Skeletal muscle tissue (tissue), 4 donors: ENCODE results near the gene SNUPN. TPM values are rescaled to one million over a fixed set of nuclear protein-coding genes. Genes with fewer than 3 reads are reported as not detected.

Experiments
- H3K27ac ChIP-seq: one replicate; pipeline ENCODE4 v1.7.0; 2013; ENCODE audit warnings: mild to moderate bottlenecking, low read depth, low read length, inconsistent platforms
- H3K27me3 ChIP-seq, 3 donors: one replicate each; pipeline ENCODE4 v1.7.0; 2013; ENCODE audit warnings: low read length in 3 of 3; ENCODE audit not compliant: control insufficient read depth in 3 of 3, insufficient read depth in 3 of 3
- H3K36me3 ChIP-seq, 3 donors: one replicate each; pipeline ENCODE4 v1.7.0; 2013; ENCODE audit warnings: low read length in 3 of 3; ENCODE audit not compliant: control insufficient read depth in 3 of 3, insufficient read depth in 3 of 3
- H3K4me1 ChIP-seq, 3 donors: one replicate each; pipeline ENCODE4 v1.7.0; 2013; ENCODE audit warnings: low read length in 3 of 3, mild to moderate bottlenecking in 3 of 3; ENCODE audit not compliant: control insufficient read depth in 3 of 3, insufficient read depth in 3 of 3
- H3K4me3 ChIP-seq, 3 donors: one replicate each; pipeline ENCODE4 v1.7.0; 2013; ENCODE audit warnings: low read length in 3 of 3
- H3K9ac ChIP-seq, 3 donors: one replicate each; pipeline ENCODE4 v1.7.0; 2013; ENCODE audit warnings: low read length in 3 of 3, mild to moderate bottlenecking in 3 of 3, moderate library complexity in 2 of 3, low read depth in 1 of 3
- H3K9me3 ChIP-seq, 3 donors: one replicate each; pipeline ENCODE4 v1.7.0; 2013; ENCODE audit warnings: low read length in 3 of 3; ENCODE audit not compliant: control insufficient read depth in 3 of 3
- total RNA-seq: library from RNA; depleted of rRNA; stranded (reverse); fragments of >200 nt; gene quantifications from one replicate; pipeline ENCODE4 v1.2.3, GENCODE V29; 2014
- donor health status: Osteomylitis.

Gene SNUPN
- total RNA-seq, 1 donor from 2014 or later, result 18.3 TPM

DNA sequence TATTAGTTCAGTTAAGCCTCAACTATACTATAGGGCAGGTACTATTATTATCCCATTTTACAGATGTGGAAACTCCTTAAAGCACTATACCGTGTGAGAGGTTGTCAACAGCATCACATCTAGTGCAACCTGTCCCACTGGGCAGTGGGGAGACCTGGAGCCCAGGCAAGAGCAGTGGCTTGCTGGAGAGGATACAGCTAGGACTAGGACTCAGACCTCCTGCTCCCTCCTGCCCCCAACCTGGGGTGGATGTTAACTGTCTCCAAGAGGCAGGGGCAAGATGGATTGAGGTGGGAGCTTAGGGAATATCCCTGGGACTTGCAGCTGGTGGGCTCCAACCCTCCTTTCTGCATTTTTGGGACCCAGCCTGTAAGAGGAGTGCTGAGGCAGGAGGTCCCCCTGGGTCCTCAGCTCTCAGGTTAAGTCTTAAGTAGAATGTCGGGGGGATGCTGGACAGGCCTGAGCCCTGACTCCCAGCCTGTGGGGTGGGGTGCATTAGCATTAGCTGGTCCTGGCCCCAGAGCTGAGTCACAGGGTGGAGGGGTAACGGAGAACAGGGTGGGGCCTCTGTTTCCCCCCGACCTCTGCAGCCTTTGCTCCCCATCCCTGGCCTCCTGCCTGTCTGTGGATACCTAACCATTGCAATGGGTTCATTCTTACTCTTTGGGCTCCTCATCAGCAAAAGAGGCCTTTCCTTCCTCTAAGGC is 28.8 kb upstream of the SNUPN start:
- H3K4me1 ChIP-seq, result peaks cover 58 to 60% (median 59%) of the 10 kb centered on the region in 3 donors
- peaks cover 11 to 23% (median 20%) of the 10 kb centered on the region in 3 donors for H3K36me3 ChIP-seq
- H3K4me3 ChIP-seq, result no peak overlapping the region
- no peak overlapping the region for H3K27ac ChIP-seq
- H3K27me3 ChIP-seq, result no peaks in the 10 kb centered on the region
- no peaks in the 10 kb centered on the region for H3K9me3 ChIP-seq
- H3K9ac ChIP-seq, result no peak overlapping the region

DNA sequence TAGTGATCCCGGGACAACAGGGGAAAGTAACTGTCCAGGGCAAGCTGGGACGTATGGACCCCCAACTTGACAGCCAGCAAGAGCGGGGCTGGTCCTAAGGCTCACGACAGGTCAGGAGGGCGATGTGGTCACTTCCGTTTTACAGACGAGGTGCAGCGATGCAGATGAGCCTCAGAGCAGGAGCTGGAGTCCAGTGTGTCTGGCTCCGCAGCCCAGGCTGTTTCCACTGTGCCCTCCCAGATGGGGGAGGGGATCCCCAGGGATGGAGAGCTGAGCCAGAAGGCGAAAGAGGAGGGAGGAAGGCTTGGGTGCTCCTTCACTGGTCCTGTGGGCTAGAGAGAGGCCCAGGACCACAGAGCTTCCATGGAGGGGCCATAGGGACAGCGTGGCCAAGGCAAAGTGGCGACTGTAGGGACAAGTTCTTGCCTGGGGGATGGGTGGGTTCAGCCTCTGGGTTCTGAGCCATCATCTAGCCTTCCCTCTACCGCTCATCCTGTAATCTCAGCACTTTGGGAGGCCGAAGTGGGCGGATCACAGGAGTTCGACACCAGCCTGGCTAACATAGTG is 27.9 kb upstream of the SNUPN start:
- Histone ChIP-seq H3K9ac (peak overlapping the region in 2 of 3 donors; percentile 61 to 64), H3K4me1 (peaks cover 57 to 62% (median 58%) of the 10 kb centered on the region in 3 donors), H3K9me3 (no peaks in the 10 kb centered on the region), H3K27me3 (no peaks in the 10 kb centered on the region), H3K4me3 (peak overlapping the region in 1 of 3 donors; percentile 48), H3K36me3 (peaks cover 11 to 23% (median 20%) of the 10 kb centered on the region in 3 donors), H3K27ac (no peak overlapping the region)

DNA sequence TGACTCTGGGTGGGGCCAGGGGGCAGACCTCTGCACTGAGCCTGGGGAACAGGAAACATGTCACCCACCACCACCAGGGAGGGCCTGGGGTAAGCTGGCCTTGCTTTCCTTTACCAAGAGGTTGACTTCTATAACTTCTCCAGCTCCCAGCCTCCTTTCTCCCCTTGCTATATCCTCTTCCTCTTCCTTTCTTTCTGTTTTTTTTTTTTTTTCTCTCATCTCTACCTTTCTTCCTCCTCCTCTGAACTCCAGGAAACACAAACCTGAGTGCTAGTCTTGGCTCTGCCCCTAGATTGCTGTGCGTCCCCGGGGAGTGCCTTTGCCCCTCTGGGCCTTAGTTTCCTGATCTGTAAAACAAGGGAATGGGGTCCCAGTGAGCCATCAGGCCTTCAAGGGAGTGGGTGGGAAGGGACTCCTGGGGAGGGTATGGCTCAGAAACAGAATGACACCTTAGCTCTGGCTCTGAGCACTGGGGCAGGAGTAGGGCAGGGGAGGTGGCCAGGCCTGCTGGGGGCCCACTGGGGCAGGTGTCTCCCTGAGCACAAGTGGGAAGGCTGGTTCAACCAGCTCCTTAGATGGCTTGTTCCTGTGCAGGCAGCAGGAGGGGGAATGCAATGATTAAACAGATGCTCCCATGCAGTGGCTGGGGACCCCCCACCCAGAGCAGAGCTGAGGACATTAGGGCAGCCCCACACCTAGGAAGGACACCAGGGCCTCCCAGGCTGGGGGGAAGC is 26.5 kb upstream of the SNUPN start:
- H3K9ac ChIP-seq, result peak overlapping the region in 2 of 3 donors; percentile 45 to 60
- H3K9me3 ChIP-seq, result no peaks in the 10 kb centered on the region
- peak overlapping the region; percentile 46 to 90 (median 61) for H3K4me3 ChIP-seq
- H3K27me3 ChIP-seq, result peaks cover 0 to 5% (median 0%) of the 10 kb centered on the region in 3 donors
- H3K4me1 ChIP-seq, result peaks cover 60 to 72% (median 67%) of the 10 kb centered on the region in 3 donors
- H3K36me3 ChIP-seq, result peaks cover 6 to 14% (median 11%) of the 10 kb centered on the region in 3 donors
- peak overlapping the region; percentile 47 for H3K27ac ChIP-seq

DNA sequence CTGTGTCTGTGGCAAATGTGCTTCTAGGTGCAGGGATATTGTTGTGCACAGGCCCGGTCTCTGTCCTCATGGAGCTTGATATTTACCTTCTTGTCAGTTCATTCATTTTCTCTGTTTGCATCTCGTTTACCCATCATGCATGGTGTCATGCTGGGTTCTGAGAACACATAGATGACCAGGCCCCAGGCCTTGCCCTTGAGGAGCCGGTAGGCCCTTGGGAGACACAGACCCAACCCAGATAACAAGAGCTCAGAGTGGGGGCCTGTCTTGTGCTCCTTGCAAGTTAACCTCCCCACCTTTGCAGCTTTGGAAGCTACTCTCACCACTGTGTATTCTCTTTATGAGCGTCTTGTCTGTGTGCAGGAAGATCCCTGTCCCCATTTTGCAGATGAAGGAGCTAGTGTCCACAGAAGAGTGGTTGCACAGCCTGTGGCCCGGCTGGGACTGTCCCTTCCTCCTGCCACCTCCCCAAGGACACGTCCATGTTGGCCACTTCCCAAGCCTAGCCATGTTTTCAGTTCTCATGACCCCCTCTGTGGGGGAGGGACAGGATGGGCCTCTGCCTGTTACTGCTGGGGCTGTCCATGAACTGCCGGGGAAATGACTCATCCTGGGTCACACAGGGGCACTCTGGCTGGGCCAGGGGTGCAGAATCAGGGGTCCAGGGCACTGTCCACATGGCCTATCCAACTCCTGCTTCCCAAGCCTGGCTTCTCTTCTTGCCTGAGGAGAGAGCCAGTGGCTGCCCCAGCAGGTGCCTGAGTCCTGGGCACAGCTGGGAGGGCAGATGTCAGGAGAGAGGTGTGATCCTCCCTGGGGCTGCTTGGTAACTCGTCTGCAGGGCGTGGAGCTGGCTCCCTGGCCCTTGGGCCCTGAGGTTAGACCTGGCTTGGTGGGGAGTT is 25.6 kb upstream of the SNUPN start:
- H3K9ac ChIP-seq, result peak overlapping the region in 2 of 3 donors; percentile 45 to 60

DNA sequence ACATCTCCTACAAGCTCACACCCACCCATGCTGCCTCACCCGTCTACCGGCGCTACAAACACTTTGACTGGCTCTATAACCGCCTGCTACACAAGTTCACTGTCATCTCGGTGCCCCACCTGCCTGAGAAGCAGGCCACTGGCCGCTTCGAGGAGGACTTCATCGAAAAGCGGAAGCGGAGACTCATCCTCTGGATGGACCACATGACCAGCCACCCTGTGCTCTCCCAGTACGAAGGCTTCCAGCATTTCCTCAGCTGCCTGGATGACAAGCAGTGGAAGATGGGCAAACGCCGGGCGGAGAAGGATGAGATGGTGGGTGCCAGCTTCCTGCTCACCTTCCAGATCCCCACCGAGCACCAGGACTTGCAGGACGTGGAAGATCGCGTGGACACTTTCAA is 24.3 kb upstream of the SNUPN start:
- no peak overlapping the region for H3K27ac ChIP-seq
- peaks cover 66 to 81% (median 71%) of the 10 kb centered on the region in 3 donors for H3K4me1 ChIP-seq
- H3K27me3 ChIP-seq, result peaks cover 0 to 5% (median 0%) of the 10 kb centered on the region in 3 donors
- H3K9ac ChIP-seq, result peak overlapping the region in 1 of 3 donors; percentile 45
- H3K9me3 ChIP-seq, result no peaks in the 10 kb centered on the region
- H3K4me3 ChIP-seq, result peak overlapping the region; percentile 18 to 90 (median 87)
- H3K36me3 ChIP-seq, result peaks cover 0 to 7% (median 5%) of the 10 kb centered on the region in 3 donors

More for the DNA sequence above, 25.6 kb upstream of the SNUPN start:
- H3K36me3 ChIP-seq, result peaks cover 0 to 10% (median 8%) of the 10 kb centered on the region in 3 donors
- no peaks in the 10 kb centered on the region for H3K9me3 ChIP-seq
- peak overlapping the region; percentile 46 to 90 (median 61) for H3K4me3 ChIP-seq
- peak overlapping the region; percentile 47 for H3K27ac ChIP-seq
- peaks cover 68 to 80% (median 75%) of the 10 kb centered on the region in 3 donors for H3K4me1 ChIP-seq
- H3K27me3 ChIP-seq, result peaks cover 0 to 5% (median 0%) of the 10 kb centered on the region in 3 donors

DNA sequence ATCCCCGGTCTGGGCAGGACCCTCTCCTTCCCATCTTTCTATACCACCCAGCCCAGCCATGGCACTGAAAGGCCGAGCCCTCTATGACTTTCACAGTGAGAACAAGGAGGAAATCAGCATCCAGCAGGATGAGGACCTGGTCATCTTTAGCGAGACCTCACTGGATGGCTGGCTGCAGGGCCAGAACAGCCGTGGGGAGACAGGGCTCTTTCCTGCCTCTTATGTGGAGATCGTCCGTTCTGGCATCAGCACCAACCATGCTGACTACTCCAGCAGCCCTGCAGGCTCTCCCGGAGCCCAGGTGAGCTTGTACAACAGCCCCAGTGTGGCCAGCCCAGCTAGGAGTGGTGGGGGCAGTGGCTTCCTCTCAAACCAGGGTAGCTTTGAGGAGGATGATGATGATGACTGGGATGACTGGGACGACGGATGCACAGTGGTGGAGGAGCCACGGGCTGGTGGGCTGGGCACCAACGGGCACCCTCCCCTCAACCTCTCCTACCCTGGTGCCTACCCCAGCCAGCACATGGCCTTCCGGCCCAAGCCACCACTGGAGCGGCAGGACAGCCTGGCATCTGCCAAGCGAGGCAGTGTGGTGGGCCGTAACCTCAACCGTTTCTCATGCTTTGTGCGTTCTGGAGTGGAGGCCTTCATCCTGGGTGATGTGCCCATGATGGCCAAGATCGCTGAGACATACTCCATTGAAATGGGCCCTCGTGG is 23.7 kb upstream of the SNUPN start:
- H3K9ac ChIP-seq, result peak overlapping the region; percentile 83 to 95 (median 86)
- H3K9me3 ChIP-seq, result no peaks in the 10 kb centered on the region
- peaks cover 61 to 75% (median 65%) of the 10 kb centered on the region in 3 donors for H3K4me1 ChIP-seq
- H3K27ac ChIP-seq, result peak overlapping the region; percentile 89
- H3K36me3 ChIP-seq, result peaks cover 0 to 5% (median 5%) of the 10 kb centered on the region in 3 donors
- peak overlapping the region; percentile 86 to 90 (median 87) for H3K4me3 ChIP-seq
- peaks cover 0 to 5% (median 0%) of the 10 kb centered on the region in 3 donors for H3K27me3 ChIP-seq

DNA sequence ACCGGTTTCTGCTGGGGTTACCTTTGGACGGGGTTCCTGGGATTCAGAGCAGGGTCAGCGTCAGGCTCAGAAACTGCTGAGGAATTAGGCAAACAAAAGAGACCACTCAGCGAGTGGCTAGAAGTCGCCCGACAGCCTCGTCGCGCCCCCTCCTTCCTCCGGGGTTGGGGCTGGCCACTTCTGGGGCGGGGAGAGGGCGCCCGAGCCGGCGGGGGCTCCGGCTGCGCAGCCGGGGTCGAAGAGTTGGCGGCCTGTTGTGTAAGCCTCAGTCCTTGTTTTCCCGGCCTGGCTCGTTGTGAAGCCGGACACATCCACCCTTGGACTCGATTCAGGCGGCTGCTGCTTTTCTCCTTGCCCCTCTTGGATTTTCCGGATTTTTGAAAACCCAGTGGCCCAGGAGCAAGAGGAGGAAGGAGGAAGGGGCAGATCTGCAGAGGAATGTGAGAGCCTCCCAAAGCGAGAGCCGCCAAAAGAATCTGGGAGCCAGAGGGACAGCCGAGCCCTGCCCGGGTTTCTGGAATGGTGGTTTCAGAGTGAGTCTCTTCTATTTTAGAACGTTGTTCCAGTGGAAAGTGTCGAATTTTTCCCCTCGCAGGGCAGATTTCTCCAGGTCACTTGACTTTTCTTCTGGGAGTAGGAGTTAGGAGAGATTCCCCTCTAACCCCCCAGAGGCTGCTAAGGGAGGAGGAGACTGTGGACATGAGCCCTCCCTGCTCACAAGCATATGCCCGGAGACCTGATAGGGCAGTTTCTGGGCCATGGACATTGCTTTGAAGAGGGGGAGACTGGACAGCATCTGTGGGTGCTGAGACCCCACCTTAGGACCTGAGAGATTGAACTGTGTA is 22.9 kb upstream of the SNUPN start:
- Histone ChIP-seq H3K27ac (peak overlapping the region; percentile 89), H3K4me1 (peaks cover 58 to 69% (median 62%) of the 10 kb centered on the region in 3 donors), H3K9ac (peak overlapping the region; percentile 83 to 95 (median 86)), H3K9me3 (no peaks in the 10 kb centered on the region), H3K36me3 (peaks cover 0 to 5% (median 4%) of the 10 kb centered on the region in 3 donors), H3K4me3 (peak overlapping the region; percentile 86 to 90 (median 87)), H3K27me3 (peaks cover 0 to 5% (median 0%) of the 10 kb centered on the region in 3 donors)

DNA sequence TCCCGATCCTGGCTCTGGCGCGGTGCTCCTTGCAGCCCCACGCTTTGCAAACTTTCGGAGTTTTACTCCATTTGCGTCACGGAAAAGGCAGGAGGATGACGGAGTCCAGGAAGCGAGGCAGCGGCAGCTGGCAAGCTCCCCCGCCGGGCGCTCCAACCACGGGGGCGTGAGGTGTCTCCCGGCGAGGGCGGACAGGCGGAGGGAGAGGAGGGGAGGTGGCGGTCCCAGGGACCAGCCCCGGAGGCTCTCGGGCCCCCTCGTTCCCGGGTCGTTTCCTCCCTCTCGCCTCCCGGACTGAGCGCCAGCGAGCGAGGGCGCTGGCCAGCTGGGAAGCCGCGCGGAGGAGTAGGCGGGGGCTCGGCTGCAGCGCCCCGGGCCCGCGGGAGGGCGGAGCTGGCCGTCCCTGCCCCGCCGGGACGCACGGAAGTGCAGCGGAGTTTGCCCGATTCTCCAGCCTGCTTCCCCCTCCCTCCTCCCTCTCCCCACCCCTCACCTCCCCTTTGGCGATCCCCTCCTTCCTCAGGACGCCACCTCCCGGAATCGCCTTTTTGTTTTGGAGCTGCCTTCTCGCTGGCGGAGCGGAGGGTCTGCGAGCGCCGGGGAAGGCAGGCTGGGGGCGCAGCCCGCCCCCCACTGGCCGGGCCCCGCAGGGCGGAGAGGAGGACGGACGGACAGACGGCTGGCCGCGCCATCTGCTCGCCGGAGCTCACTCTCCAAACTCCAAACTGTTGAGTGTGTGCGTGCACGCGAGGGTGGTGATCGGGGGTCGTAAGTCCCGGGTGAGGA is 22.0 kb upstream of the SNUPN start, which contains the start of gene SNX33:
SNX33 (plus strand) TSS at position 543 of the 786 bp plus-strand sequence. CDS start 1,191 bp downstream, outside the sequence.
- Histone ChIP-seq H3K4me3 (peak within 1 kb of the TSS; percentile 86 to 90 (median 87)), H3K9me3 (no peaks in the 10 kb centered on the region), H3K27me3 (peaks cover 0 to 5% (median 0%) of the 10 kb centered on the region in 3 donors), H3K27ac (peak within 1 kb of the TSS; percentile 89), H3K9ac (peak within 1 kb of the TSS; percentile 83 to 95 (median 86)), H3K4me1 (peaks cover 51 to 63% (median 56%) of the 10 kb centered on the region in 3 donors), H3K36me3 (peaks cover 0 to 5% (median 4%) of the 10 kb centered on the region in 3 donors)
